Measurements from ENCODE around the gene KANSL1.
A peak's percentile ranks its signal among the peaks of the same experiment; 100 is the strongest.
"Not testable (repeated sequence)": the region's sequence is repeated elsewhere in the genome, so short reads cannot be mapped to it uniquely, and the experiment has no call there.

Gene KANSL1

GRCh38 chr17:46193626-46194392 is 580 bp upstream of the KANSL1 start:
- DNase-seq (ENCODE audit: low read depth): peak; percentile 91

- DNase-seq (ENCODE audit: low read depth): peak; percentile 43
These were observed 634 bp downstream of the KANSL1 start for GRCh38 chr17:46192439-46193150.

DNA sequence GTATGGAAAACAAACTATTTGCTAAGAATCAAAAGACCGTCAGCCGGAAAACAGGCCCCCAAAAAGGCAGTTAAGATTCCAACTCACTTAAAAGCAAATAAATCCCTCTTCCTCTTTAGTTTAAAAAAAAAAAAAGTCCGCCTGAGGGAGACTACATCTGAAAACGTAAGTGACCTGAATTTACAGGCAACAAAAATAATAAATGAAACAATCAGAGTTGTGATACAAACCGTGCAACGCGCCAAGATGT is 1.1 kb downstream of the KANSL1 start:
- DNase-seq (ENCODE audit: low read depth): no peak

- no peak for DNase-seq (ENCODE audit: low read depth)
These were observed 1.7 kb downstream of the KANSL1 start for GRCh38 chr17:46191322-46192188.

GRCh38 chr17:46190763-46191162 is 2.5 kb downstream of the KANSL1 start:
- DNase-seq (ENCODE audit: low read depth): no peak

GRCh38 chr17:46186827-46187235 is 6.4 kb downstream of the KANSL1 start:
- peak; percentile 15 for DNase-seq (ENCODE audit: low read depth)

GRCh38 chr17:46184696-46185095 is 8.5 kb downstream of the KANSL1 start:
- no peak for DNase-seq (ENCODE audit: low read depth)

- DNase-seq (ENCODE audit: low read depth): not testable (repeated sequence)
These were observed 9.8 kb downstream of the KANSL1 start for GRCh38 chr17:46183383-46183782.

- no peak for DNase-seq (ENCODE audit: low read depth)
These were observed 10.3 kb downstream of the KANSL1 start for GRCh38 chr17:46182961-46183360.

GRCh38 chr17:46181940-46182339 is 11.3 kb downstream of the KANSL1 start:
- DNase-seq (ENCODE audit: low read depth): no peak

GRCh38 chr17:46181316-46181715 is 11.9 kb downstream of the KANSL1 start:
- DNase-seq (ENCODE audit: low read depth): not testable (repeated sequence)

GRCh38 chr17:46180892-46181274 is 12.3 kb downstream of the KANSL1 start:
- DNase-seq (ENCODE audit: low read depth): no peak

- DNase-seq (ENCODE audit: low read depth): not testable (repeated sequence)
These were observed 12.9 kb downstream of the KANSL1 start for GRCh38 chr17:46180185-46180891.

GRCh38 chr17:46179375-46179999 is 13.7 kb downstream of the KANSL1 start:
- DNase-seq (ENCODE audit: low read depth): no peak

- no peak for DNase-seq (ENCODE audit: low read depth)
These were observed 14.5 kb downstream of the KANSL1 start for GRCh38 chr17:46178550-46179214.

- DNase-seq (ENCODE audit: low read depth): no peak
These were observed 16.3 kb downstream of the KANSL1 start for GRCh38 chr17:46176975-46177374.

GRCh38 chr17:46175891-46176290 is 17.3 kb downstream of the KANSL1 start:
- no peak for DNase-seq (ENCODE audit: low read depth)

DNA sequence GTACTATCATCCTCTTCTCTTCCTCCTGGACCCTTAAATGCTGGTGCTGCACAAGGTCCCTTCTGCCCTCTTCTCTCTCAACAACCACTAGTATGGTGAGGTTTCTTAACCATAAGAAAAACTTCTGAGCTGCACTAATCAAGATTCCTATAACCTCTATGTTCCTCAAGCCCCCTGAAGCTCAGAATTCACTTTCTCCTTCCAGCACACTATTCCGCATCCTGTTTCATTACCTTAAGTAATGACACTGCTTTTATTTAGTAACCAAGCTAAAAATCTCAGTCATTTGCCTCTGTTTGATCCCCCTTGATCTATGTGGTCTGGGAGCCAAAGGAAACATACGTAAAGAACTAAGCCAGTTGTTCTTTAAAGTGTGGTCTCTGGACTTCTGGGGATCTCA is 20.1 kb downstream of the KANSL1 start:
- no peak for DNase-seq (ENCODE audit: low read depth)

GRCh38 chr17:46171939-46172338 is 21.3 kb downstream of the KANSL1 start:
- DNase-seq (ENCODE audit: low read depth): no peak

- no peak for DNase-seq (ENCODE audit: low read depth)
These were observed 22.4 kb downstream of the KANSL1 start for GRCh38 chr17:46170639-46171429.

Measured in stimulated activated CD8-positive, alpha-beta memory T cell treated with anti-CD3 and anti-CD28 coated beads, Interleukin-12 subunit alpha, Interleukin-12 subunit beta, amount 100 ng/mL, for 1 hour (primary cell).